HG02642 (cell line): ENCODE data around the gene TXNL1.

Experiments
- ATAC-seq: cut with Tn5 transposase; IDR thresholded peaks from one replicate; pipeline ENCODE4 v1.9.1; 2021; ENCODE audit warnings: mild to moderate bottlenecking; ENCODE audit not compliant: unreplicated experiment, poor library complexity

TXNL1 gene

GRCh38 chr18:56647071-56647470, 8.7 kb upstream of the TXNL1 start:
- no peak for ATAC-seq

GRCh38 chr18:56645415-56646016, 7.1 kb upstream of the TXNL1 start:
- ATAC-seq: no peak

- no peak for ATAC-seq
Measured at GRCh38 chr18:56643381-56643780, 5.0 kb upstream of the TXNL1 start.

- ATAC-seq: no peak
Measured at GRCh38 chr18:56641714-56642337, 3.4 kb upstream of the TXNL1 start.

GRCh38 chr18:56639571-56639970, 1.2 kb upstream of the TXNL1 start:
- ATAC-seq: no peak

GRCh38 chr18:56639104-56639381, 651 bp upstream of the TXNL1 start:
- peak; percentile 13 for ATAC-seq

- ATAC-seq: peak; percentile 21
Measured at GRCh38 chr18:56637711-56638231, 621 bp downstream of the TXNL1 start.

GRCh38 chr18:56637176-56637575, 1.2 kb downstream of the TXNL1 start:
- no peak for ATAC-seq

- no peak for ATAC-seq
Measured at GRCh38 chr18:56635007-56635406, 3.4 kb downstream of the TXNL1 start.

GRCh38 chr18:56632070-56633022, 6.0 kb downstream of the TXNL1 start:
- no peak for ATAC-seq

GRCh38 chr18:56627991-56628390, 10.4 kb downstream of the TXNL1 start:
- ATAC-seq: no peak

- ATAC-seq: no peak
Measured at GRCh38 chr18:56615738-56616520, 22.5 kb downstream of the TXNL1 start.

GRCh38 chr18:56606618-56607017, 31.8 kb downstream of the TXNL1 start:
- no peak for ATAC-seq

- no peak for ATAC-seq
Measured at GRCh38 chr18:56598422-56598821, 40.0 kb downstream of the TXNL1 start.

GRCh38 chr18:56593906-56594305, 44.5 kb downstream of the TXNL1 start:
- ATAC-seq: no peak

GRCh38 chr18:56580026-56580425, 58.4 kb downstream of the TXNL1 start:
- ATAC-seq: no peak

- no peak for ATAC-seq
Measured at GRCh38 chr18:56579451-56579850, 58.9 kb downstream of the TXNL1 start.

GRCh38 chr18:56576826-56577573, 61.4 kb downstream of the TXNL1 start:
- ATAC-seq: no peak

- peak; percentile 58 for ATAC-seq
Measured at GRCh38 chr18:56575819-56576663, 62.4 kb downstream of the TXNL1 start.
